Stimulated activated CD8-positive, alpha-beta memory T cell treated with anti-CD3 and anti-CD28 coated beads, Interleukin-15, amount 100 ng/mL, for 1 hour (primary cell): ENCODE data around the gene MAP3K9.

Experiments
- DNase-seq: peaks from one replicate; pipeline ENCODE4 v3.0.0-alpha.2; 2020; ENCODE audit warnings: low read depth

MAP3K9 gene

GRCh38 chr14:70698288-70698687, 111.0 kb downstream of the MAP3K9 start:
- DNase-seq: no peak

DNA sequence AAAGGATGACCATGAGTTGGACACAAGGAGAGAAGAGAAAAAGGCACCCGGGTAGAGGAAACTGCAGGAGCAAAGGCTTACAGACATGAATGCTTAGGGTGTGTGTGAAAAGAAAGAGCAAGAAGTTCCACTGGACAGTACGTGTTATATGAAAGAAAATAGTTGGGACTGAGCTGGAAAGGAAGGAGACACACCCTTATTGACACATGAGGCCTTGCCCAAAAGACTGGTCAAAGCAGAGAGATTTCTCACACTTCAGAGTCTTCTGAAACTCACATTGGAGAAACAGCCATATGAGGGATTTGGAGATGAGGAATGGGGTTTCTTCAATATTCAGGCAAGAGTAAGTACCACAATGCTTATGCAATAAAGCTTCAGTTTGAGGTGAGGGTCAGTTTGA, 111.6 kb downstream of the MAP3K9 start:
- no peak for DNase-seq

GRCh38 chr14:70696026-70696425, 113.3 kb downstream of the MAP3K9 start:
- no peak for DNase-seq

DNA sequence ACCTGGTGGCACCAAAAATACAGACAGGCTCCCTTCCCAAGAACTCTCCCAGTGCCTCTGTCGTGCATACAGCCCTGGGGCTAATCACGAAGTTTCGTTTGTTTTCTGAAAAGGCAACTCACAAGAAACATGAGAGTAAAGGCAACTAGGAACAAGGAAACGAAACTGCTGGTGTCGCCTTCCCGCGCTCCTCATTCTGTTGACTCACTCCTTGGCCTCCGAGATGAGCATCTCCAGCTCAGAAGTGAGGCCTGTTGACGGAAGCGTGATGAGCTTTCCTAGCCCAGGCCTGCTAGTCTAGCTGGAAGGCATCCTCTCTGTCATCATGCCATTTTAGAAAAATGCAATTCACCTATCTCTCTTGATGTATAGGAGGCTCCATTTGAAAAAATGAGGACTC, 117.1 kb downstream of the MAP3K9 start:
- DNase-seq: no peak

- no peak for DNase-seq
These were observed 123.7 kb downstream of the MAP3K9 start for GRCh38 chr14:70685474-70686197.

GRCh38 chr14:70683983-70684382, 125.3 kb downstream of the MAP3K9 start:
- DNase-seq: no peak

DNA sequence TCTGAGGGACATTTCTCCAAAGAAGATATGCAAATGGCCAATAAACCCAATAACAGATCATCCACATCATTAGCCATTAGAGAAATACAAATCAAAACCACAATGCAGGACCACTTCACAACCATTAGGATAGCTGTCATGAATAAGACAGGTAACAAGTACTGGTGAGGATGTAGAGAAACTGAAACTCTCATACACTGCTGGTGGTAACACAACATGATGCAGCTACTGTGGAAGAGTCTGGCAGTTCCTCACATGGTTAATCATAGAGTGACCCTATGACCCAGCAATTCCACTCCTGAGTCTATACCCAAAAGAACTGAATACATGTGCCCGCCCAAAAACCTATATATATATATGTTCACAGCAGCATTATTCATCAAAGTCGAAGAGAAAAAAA, 128.6 kb downstream of the MAP3K9 start:
- no peak for DNase-seq

- no peak for DNase-seq
These were observed 132.0 kb downstream of the MAP3K9 start for GRCh38 chr14:70677341-70677740.
